Measurements from ENCODE around the gene VSIR. TPM values are rescaled to one million over a fixed set of nuclear protein-coding genes. Genes with fewer than 3 reads are reported as not detected.

Gene VSIR
- total and polyA plus RNA-seq, 10 of the 15 experiments (the other 5 are each of a cell fraction or from before 2014, with no cell fraction given): 0.19 to 12.5 (median 6.7) TPM

GRCh38 chr10:71697938-71698709 is 75.2 kb downstream of the VSIR start (continued):
- TF ChIP-seq ZSCAN29 (IDR thresholded peaks at IDR 0.05) (no peak), BACH1 (IDR thresholded peaks at IDR 0.05; ENCODE audit: borderline replicate concordance) (no peak), NKRF (conservative IDR thresholded peaks at IDR 0.05) (no peak), SIX5 (IDR thresholded peaks at IDR 0.05; ENCODE audit: low read depth, low read length, severe bottlenecking) (no peak), GATAD2B (conservative IDR thresholded peaks at IDR 0.05; ENCODE audit: low read depth) (no peak), RAD21 (IDR thresholded peaks at IDR 0.05; ENCODE audit: insufficient read depth, low read depth, low read length) (no peak), TCF7 (IDR thresholded peaks at IDR 0.05; ENCODE audit: borderline replicate concordance) (no peak), ATF3 (IDR thresholded peaks at IDR 0.05; ENCODE audit: borderline replicate concordance, extremely low read depth, low read depth, low read length) (no peak), PBX3 (IDR thresholded peaks at IDR 0.05; ENCODE audit: insufficient replicate concordance, low read depth, low read length) (no peak), E2F8 (IDR thresholded peaks at IDR 0.05; ENCODE audit: low read depth, partially characterized antibody) (no peak), CREM (IDR thresholded peaks at IDR 0.05; ENCODE audit: low read depth) (peak; percentile 30; the same call in 1 of the 2 replicates), ZNF687 (IDR thresholded peaks at IDR 0.05) (no peak), LARP7 (IDR thresholded peaks at IDR 0.05) (no peak), TARDBP (IDR thresholded peaks at IDR 0.05; ENCODE audit: borderline replicate concordance) (no peak), NR2F1 (conservative IDR thresholded peaks at IDR 0.05) (peak; percentile 30; the same call in 1 of the 2 replicates), NBN (IDR thresholded peaks at IDR 0.05) (peak; percentile 78), ZNF274 (IDR thresholded peaks at IDR 0.05; ENCODE audit: insufficient read depth, insufficient read length) (no peak), RCOR1 (conservative IDR thresholded peaks at IDR 0.05; ENCODE audit: low read depth, low read length) (no peak), RB1 (IDR thresholded peaks at IDR 0.05; ENCODE audit: borderline replicate concordance) (no peak)
